K562 (cell line): ENCODE results near the gene LYZL6. TPM values are rescaled to one million over a fixed set of nuclear protein-coding genes. Genes with fewer than 3 reads are reported as not detected.
"Not testable (repeated sequence)": the region's sequence is repeated elsewhere in the genome, so short reads cannot be mapped to it uniquely, and the experiment has no call there.

Experiments used
- ATAC-seq: fragments of 200-7000 bp; cut with Tn5 transposase; 3 replicates; pipeline ENCODE4 v1.9.1; 2020; ENCODE audit warnings: moderate library complexity
- BruUV-seq: library from RNA; stranded (reverse); fragments of 400-500 nt; replicated peaks from 2 replicates; lab custom pipeline; 2021; lab: Mats Ljungman, UMichigan
- CTCF ChIA-PET: fragments of 300-600 bp; formaldehyde crosslinking; extraction: SDS; loops from one replicate; lab custom pipeline; 2021; ENCODE audit warnings: low intra/inter-chr PET ratio; lab: Yijun Ruan, JAX
- POLR2A ChIA-PET: fragments of 300-600, 350-650 bp; sonication (Branson Sonifier 250); formaldehyde crosslinking; extraction: SDS; loops from one replicate; lab custom pipeline; 2021; ENCODE audit warnings: antibody characterized with exemption, inconsistent platforms; lab: Yijun Ruan, JAX
- DNase-seq, 4 experiments: peaks; one replicate each; pipeline versions ENCODE4 v3.0.0 to v3.0.0-alpha.2; 2011 to 2018; ENCODE audit warnings: low spot score in 3 of 4, mixed read lengths in 3 of 4; ENCODE audit errors: extremely low read depth in 1 of 4
- FAIRE-seq: peaks from 2 replicates; lab custom pipeline; 2011; peaks lifted over from hg19 to GRCh38; lab: Jason Lieb, UNC
- H2AFZ ChIP-seq: 2 replicates; pipeline ENCODE4 v1.6.0; 2011; ENCODE audit warnings: low read depth, low read length, control low read depth, inconsistent platforms
- H3K27ac ChIP-seq: fragments of 200-600 bp; 3 replicates; pipeline ENCODE4 v1.8.0; 2011; ENCODE audit warnings: low read depth, mild to moderate bottlenecking, control low read depth, inconsistent platforms, low read length, moderate library complexity, mixed read lengths; ENCODE audit errors: extremely low read depth
- H3K27me3 ChIP-seq, 2 experiments: fragments of 300-600 bp in 1 of 2; 2 replicates in 1 of 2; 3 replicates in 1 of 2; pipeline versions ENCODE4 v1.6.0 to v1.8.0; 2011; ENCODE audit warnings: inconsistent platforms in 2 of 2, low read length in 2 of 2, mild to moderate bottlenecking in 1 of 2, mixed read lengths in 1 of 2, moderate library complexity in 1 of 2; ENCODE audit not compliant: control insufficient read depth in 2 of 2, insufficient read depth in 2 of 2
- H3K36me3 ChIP-seq: fragments of 300-600 bp; 3 replicates; pipeline ENCODE4 v1.8.0; 2011; ENCODE audit warnings: mild to moderate bottlenecking, low read length, inconsistent platforms; ENCODE audit not compliant: control insufficient read depth, insufficient read depth
- H3K4me1 ChIP-seq, 2 experiments: fragments of 200-600 bp in 1 of 2; replicated peaks in 1 of 2; 2 replicates in 1 of 2; 3 replicates in 1 of 2; pipeline versions ENCODE4 v1.5.1 to v1.8.0; 2011; ENCODE audit warnings: inconsistent platforms in 2 of 2, low read length in 2 of 2, mild to moderate bottlenecking in 1 of 2, mixed read lengths in 1 of 2, moderate library complexity in 1 of 2; ENCODE audit not compliant: control insufficient read depth in 2 of 2, insufficient read depth in 2 of 2
- H3K4me2 ChIP-seq: 2 replicates; pipeline ENCODE4 v1.6.1; 2011; ENCODE audit warnings: low read length, control low read depth, inconsistent platforms, mixed read lengths; ENCODE audit not compliant: insufficient read depth
- H3K4me3 ChIP-seq: fragments of 200-600 bp; sonication (generic), shearing (Covaris generic); 2 replicates; pipeline ENCODE4 v1.5.1; 2016; ENCODE audit warnings: control low read depth, inconsistent platforms
- H3K79me2 ChIP-seq: fragments of 200-600 bp; 3 replicates; pipeline ENCODE4 v1.8.0; 2011; ENCODE audit warnings: low read length, inconsistent platforms; ENCODE audit not compliant: control insufficient read depth, insufficient read depth
- H3K9ac ChIP-seq, 2 experiments: 2 replicates each; pipeline versions ENCODE4 v1.6.0 to v1.6.1; 2011; ENCODE audit warnings: low read depth in 2 of 2, low read length in 2 of 2, control low read depth in 1 of 2, inconsistent platforms in 1 of 2, mild to moderate bottlenecking in 1 of 2, mixed read lengths in 1 of 2; ENCODE audit not compliant: insufficient read depth in 1 of 2
- H3K9me1 ChIP-seq: one replicate; pipeline ENCODE4 v1.6.0; 2011; ENCODE audit warnings: inconsistent platforms, mild to moderate bottlenecking, low read length, moderate library complexity; ENCODE audit not compliant: control insufficient read depth, insufficient read depth
- H3K9me3 ChIP-seq: replicated peaks from 2 replicates; pipeline ENCODE4 v1.5.1; 2011; ENCODE audit warnings: low read depth, low read length, inconsistent platforms; ENCODE audit not compliant: control insufficient read depth, insufficient read depth
- H4K20me1 ChIP-seq: replicated peaks from 2 replicates; pipeline ENCODE4 v1.6.1; 2011; ENCODE audit warnings: low read length, inconsistent platforms, mixed read lengths; ENCODE audit not compliant: control insufficient read depth, insufficient read depth
- WGBS: fragments of 100-300 bp; shearing (Covaris generic); methylation state at CpG from one replicate; pipeline ENCODE4 v1.1.6; 2016; ENCODE audit warnings: low coverage, mixed read lengths; ENCODE audit not compliant: insufficient coverage; ENCODE audit errors: missing lambda C conversion rate; 5-methylcytosine and 5-hydroxymethylcytosine counted together
- in situ Hi-C: fragments of 300-500 bp; cut with MboI; formaldehyde crosslinking; loops from 4 replicates; pipeline ENCODE4 v1.15.0; 2018; ENCODE audit warnings: inconsistent platforms, mixed read lengths
- intact Hi-C: fragments of 100-400 bp; cut with micrococcal nuclease; formaldehyde crosslinking; loops from 2 replicates; pipeline ENCODE4 v1.14.2; 2022
- polyA plus RNA-seq, 8 experiments: library from polyadenylated mRNA; depleted of rRNA in 4 of 8; stranded (reverse) in 5 of 8; unstranded in 3 of 8; fragments of >200 nt; fragmentation: Nextera tagmentation in 2 of 8; fragmentation: Illumina TruSeq in 1 of 8; extraction: Ambion mirVana in 2 of 8; extraction: Trizol in 1 of 8; gene quantifications; 2 replicates each; pipeline versions ENCODE4 v1.2.1 to v1.2.3, GENCODE V29; 2011 to 2014; ENCODE audit warnings: inconsistent platforms in 1 of 8, missing spikeins in 1 of 8
- total RNA-seq, 7 experiments: library from RNA; depleted of rRNA in 6 of 7; stranded (reverse); fragments of >200 nt in 6 of 7; fragmentation: Illumina TruSeq in 2 of 7; extraction: Trizol in 2 of 7; gene quantifications; 2 replicates each; pipeline versions ENCODE4 v1.2.1 to v1.2.3, GENCODE V29; 2011 to 2021; ENCODE audit warnings: low replicate concordance in 1 of 7
- TF ChIP-seq, protein P1 (sequence below): fragments of 450-650 bp; IDR thresholded peaks from 2 replicates; pipeline ENCODE4 v1.6.1; 2018; ENCODE audit not compliant: partially characterized antibody

Gene LYZL6
- total and polyA plus RNA-seq, 9 of the 15 experiments (the other 6 are each of a cell fraction or from before 2014, with no cell fraction given), result not detected

DNA sequence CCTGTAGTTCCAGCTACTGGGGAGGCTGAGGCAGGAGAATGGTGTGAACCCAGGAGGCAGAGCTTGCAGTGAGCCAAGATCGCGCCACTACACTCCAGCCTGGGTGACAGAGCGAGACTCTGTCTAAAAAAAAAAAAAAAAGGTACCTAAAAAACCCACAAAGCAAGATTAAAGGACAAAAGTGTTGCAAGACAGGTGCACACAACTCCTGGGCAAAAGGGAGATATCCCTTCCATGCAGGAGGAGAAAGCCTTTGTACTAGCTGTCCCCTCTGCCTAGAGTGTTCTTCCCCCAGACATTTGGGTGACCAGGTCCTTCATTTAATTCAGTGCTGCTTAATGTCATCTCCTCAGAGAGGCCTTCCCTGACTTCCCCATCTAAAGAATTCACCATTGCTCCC lies 5.0 kb downstream of the LYZL6 start:
- DNase-seq, BruUV-seq, H3K27ac ChIP-seq, H3K9me1 ChIP-seq, ATAC-seq, POLR2A ChIA-PET, H2AFZ ChIP-seq, FAIRE-seq, CTCF ChIA-PET, H3K9me3 ChIP-seq, H3K27me3 ChIP-seq, intact Hi-C loops, H3K4me3 ChIP-seq, H3K4me2 ChIP-seq, H3K9ac ChIP-seq, H4K20me1 ChIP-seq, in situ Hi-C loops, H3K36me3 ChIP-seq, H3K79me2 ChIP-seq: not testable (repeated sequence)
- WGBS, result 80% methylated on average over 3 of the region's 3 CpGs
- TF ChIP-seq, protein P1, sequence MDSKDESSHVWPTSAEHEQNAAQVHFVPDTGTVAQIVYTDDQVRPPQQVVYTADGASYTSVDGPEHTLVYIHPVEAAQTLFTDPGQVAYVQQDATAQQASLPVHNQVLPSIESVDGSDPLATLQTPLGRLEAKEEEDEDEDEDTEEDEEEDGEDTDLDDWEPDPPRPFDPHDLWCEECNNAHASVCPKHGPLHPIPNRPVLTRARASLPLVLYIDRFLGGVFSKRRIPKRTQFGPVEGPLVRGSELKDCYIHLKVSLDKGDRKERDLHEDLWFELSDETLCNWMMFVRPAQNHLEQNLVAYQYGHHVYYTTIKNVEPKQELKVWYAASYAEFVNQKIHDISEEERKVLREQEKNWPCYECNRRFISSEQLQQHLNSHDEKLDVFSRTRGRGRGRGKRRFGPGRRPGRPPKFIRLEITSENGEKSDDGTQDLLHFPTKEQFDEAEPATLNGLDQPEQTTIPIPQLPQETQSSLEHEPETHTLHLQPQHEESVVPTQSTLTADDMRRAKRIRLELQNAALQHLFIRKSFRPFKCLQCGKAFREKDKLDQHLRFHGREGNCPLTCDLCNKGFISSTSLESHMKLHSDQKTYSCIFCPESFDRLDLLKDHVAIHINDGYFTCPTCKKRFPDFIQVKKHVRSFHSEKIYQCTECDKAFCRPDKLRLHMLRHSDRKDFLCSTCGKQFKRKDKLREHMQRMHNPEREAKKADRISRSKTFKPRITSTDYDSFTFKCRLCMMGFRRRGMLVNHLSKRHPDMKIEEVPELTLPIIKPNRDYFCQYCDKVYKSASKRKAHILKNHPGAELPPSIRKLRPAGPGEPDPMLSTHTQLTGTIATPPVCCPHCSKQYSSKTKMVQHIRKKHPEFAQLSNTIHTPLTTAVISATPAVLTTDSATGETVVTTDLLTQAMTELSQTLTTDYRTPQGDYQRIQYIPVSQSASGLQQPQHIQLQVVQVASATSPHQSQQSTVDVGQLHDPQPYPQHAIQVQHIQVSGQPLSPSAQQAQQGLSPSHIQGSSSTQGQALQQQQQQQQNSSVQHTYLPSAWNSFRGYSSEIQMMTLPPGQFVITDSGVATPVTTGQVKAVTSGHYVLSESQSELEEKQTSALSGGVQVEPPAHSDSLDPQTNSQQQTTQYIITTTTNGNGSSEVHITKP, result peak; percentile 67
- peaks cover 1 to 18% of the 10 kb centered on the region in 2 experiments; a peak in 3 of 5 replicates for H3K4me1 ChIP-seq
